Neural cell (in vitro differentiated cells): ENCODE results near the gene MEP1B. TPM values are rescaled to one million over a fixed set of nuclear protein-coding genes. Genes with fewer than 3 reads are reported as not detected.

Source experiments
- H2AFZ ChIP-seq: fragments of 200-600, 300-800 bp; sonication (generic), shearing (Covaris generic); 2 replicates; pipeline ENCODE4 v1.6.0; 2014; ENCODE audit warnings: low read depth, mild to moderate bottlenecking, antibody characterized with exemption, low read length, moderate library complexity
- H3F3A ChIP-seq: fragments of 200-600 bp; shearing (Covaris generic); 2 replicates; pipeline ENCODE4 v1.6.1; 2016; ENCODE audit warnings: mild to moderate bottlenecking, moderate library complexity, mixed read lengths, antibody characterized with exemption, low read length; ENCODE audit not compliant: insufficient read depth, poor library complexity, severe bottlenecking
- H3K27ac ChIP-seq: fragments of 200-600, 300-800 bp; sonication (generic), shearing (Covaris generic); 2 replicates; pipeline ENCODE4 v1.5.1; 2014; ENCODE audit warnings: mild to moderate bottlenecking, low read length, moderate library complexity
- H3K27me3 ChIP-seq: fragments of 300-800, 200-600 bp; sonication (generic), shearing (Covaris generic); 2 replicates; pipeline ENCODE4 v1.6.0; 2014; ENCODE audit warnings: mild to moderate bottlenecking, low read depth, low read length, moderate library complexity; ENCODE audit not compliant: insufficient read depth
- H3K36me3 ChIP-seq: fragments of 300-800, 200-600 bp; sonication (generic), shearing (Covaris generic); 2 replicates; pipeline ENCODE4 v1.5.1; 2014; ENCODE audit warnings: mild to moderate bottlenecking, antibody characterized with exemption, low read length, moderate library complexity; ENCODE audit not compliant: insufficient read depth
- H3K4me2 ChIP-seq: fragments of 300-800, 200-600 bp; sonication (generic), shearing (Covaris generic); 2 replicates; pipeline ENCODE4 v1.6.0; 2014; ENCODE audit warnings: mild to moderate bottlenecking, low read length
- H3K4me3 ChIP-seq: fragments of 300-800, 200-600 bp; sonication (generic), shearing (Covaris generic); 2 replicates; pipeline ENCODE4 v1.5.1; 2014; ENCODE audit warnings: mild to moderate bottlenecking, low read length, moderate library complexity
- H3K79me2 ChIP-seq: fragments of 200-600 bp; shearing (Covaris generic); replicated peaks from 2 replicates; pipeline ENCODE4 v1.6.0; 2014; ENCODE audit warnings: mild to moderate bottlenecking, low read length, moderate library complexity; ENCODE audit not compliant: insufficient read depth
- H3K9ac ChIP-seq: fragments of 300-800, 200-600 bp; sonication (generic), shearing (Covaris generic); 2 replicates; pipeline ENCODE4 v1.6.1; 2016; ENCODE audit warnings: mild to moderate bottlenecking, low read length, mixed read lengths
- H3K9me2 ChIP-seq: fragments of 200-600 bp; shearing (Covaris generic); 2 replicates; pipeline ENCODE4 v1.6.1; 2016; ENCODE audit warnings: mild to moderate bottlenecking, low read length, mixed read lengths; ENCODE audit not compliant: insufficient read depth
- H3K9me3 ChIP-seq: fragments of 200-600, 300-800 bp; sonication (generic), shearing (Covaris generic); 2 replicates; pipeline ENCODE4 v1.6.1; 2016; ENCODE audit warnings: mild to moderate bottlenecking, mixed run types, low read length, moderate library complexity, mixed read lengths
- H4K20me1 ChIP-seq: fragments of 200-600 bp; shearing (Covaris generic); 2 replicates; pipeline ENCODE4 v1.6.1; 2016; ENCODE audit warnings: mild to moderate bottlenecking, mixed run types; ENCODE audit not compliant: insufficient read depth
- EP300 ChIP-seq: fragments of 450-650 bp; conservative IDR thresholded peaks from 2 replicates; pipeline ENCODE4 v1.6.1; 2014; ENCODE audit warnings: antibody characterized with exemption, mild to moderate bottlenecking, moderate library complexity; ENCODE audit not compliant: poor library complexity, severe bottlenecking
- EZH2 ChIP-seq: fragments of 200-600, 300-800 bp; shearing (Covaris generic), sonication (generic); IDR thresholded peaks from 2 replicates; pipeline ENCODE4 v1.6.1; 2014; ENCODE audit warnings: antibody characterized with exemption, low read length, borderline replicate concordance, mild to moderate bottlenecking; ENCODE audit not compliant: insufficient read depth, poor library complexity, severe bottlenecking
- MXI1 ChIP-seq: fragments of 450-650 bp; conservative IDR thresholded peaks from 2 replicates; pipeline ENCODE4 v1.6.1; 2014; ENCODE audit warnings: antibody characterized with exemption, mild to moderate bottlenecking; ENCODE audit not compliant: poor library complexity, severe bottlenecking
- POLR2AphosphoS5 ChIP-seq: IDR thresholded peaks from 2 replicates; pipeline ENCODE4 v1.6.1; 2012
- RAD21 ChIP-seq: fragments of 450-650 bp; conservative IDR thresholded peaks from 2 replicates; pipeline ENCODE4 v1.6.1; 2014; ENCODE audit warnings: antibody characterized with exemption, mild to moderate bottlenecking, moderate library complexity
- SMC3 ChIP-seq: fragments of 450-650 bp; conservative IDR thresholded peaks from 2 replicates; pipeline ENCODE4 v1.6.1; 2014; ENCODE audit warnings: antibody characterized with exemption, mild to moderate bottlenecking, moderate library complexity; ENCODE audit not compliant: poor library complexity
- TAF1 ChIP-seq: IDR thresholded peaks from 2 replicates; pipeline ENCODE4 v1.6.1; 2012; ENCODE audit warnings: low read depth
- polyA plus RNA-seq: library from polyadenylated mRNA; depleted of rRNA; stranded (reverse); fragments of >200 nt; gene quantifications from 2 replicates; pipeline ENCODE4 v1.2.3, GENCODE V29; 2014
- TF ChIP-seq, protein P1 (sequence below): IDR thresholded peaks from 2 replicates; pipeline ENCODE4 v1.6.1; 2012; ENCODE audit warnings: borderline replicate concordance
- TF ChIP-seq, protein P2 (sequence below): fragments of 450-650 bp; IDR thresholded peaks from 2 replicates; pipeline ENCODE4 v1.5.1; 2014; ENCODE audit warnings: antibody characterized with exemption, mild to moderate bottlenecking, moderate library complexity; ENCODE audit not compliant: poor library complexity, severe bottlenecking

The MEP1B gene
- polyA plus RNA-seq, 1 donor from 2014 or later, result not detected

DNA sequence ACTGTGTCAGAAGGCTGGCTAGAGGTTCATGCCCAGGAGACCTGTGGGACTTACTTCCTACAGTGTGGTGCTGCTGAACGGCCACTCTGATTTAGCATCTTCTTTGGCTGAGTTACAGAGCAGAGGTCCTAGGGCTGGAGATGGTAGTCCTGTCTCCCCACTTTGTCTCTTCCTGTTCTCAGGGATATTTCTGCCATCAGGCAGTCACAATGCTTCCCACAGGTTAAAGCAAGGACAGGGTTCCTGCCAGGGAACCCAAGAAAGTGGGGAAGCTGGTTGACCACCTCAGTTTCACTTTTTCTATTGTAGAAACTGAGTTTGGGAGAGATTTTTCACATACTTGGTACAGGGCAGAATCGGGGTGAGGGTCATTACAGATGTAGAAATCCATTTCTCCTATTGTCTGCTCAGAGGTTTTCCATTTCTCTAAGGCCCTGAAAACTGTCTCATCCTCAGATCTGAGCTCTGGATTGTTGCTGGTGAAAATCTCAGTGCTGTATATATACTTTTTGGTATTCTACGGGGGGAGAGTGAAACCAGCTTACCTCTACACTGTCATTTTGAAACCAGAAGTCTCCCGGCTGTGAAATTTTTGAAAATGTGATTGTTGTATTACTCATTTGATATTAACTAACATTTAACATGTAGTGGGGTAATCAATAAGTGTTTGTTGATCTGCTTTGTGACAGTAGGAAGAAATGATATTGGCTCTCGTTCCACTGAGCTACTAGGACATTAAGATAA, 37.0 kb upstream of the MEP1B start:
- H4K20me1 ChIP-seq, result no peaks in the 10 kb centered on the region
- H3K9me3 ChIP-seq, result no peaks in the 10 kb centered on the region
- H3K4me2 ChIP-seq, result no peak overlapping the region
- no peaks in the 10 kb centered on the region for H3K9me2 ChIP-seq
- no peak overlapping the region for H2AFZ ChIP-seq
- no peak for TF ChIP-seq EP300
- TF ChIP-seq, protein P1, sequence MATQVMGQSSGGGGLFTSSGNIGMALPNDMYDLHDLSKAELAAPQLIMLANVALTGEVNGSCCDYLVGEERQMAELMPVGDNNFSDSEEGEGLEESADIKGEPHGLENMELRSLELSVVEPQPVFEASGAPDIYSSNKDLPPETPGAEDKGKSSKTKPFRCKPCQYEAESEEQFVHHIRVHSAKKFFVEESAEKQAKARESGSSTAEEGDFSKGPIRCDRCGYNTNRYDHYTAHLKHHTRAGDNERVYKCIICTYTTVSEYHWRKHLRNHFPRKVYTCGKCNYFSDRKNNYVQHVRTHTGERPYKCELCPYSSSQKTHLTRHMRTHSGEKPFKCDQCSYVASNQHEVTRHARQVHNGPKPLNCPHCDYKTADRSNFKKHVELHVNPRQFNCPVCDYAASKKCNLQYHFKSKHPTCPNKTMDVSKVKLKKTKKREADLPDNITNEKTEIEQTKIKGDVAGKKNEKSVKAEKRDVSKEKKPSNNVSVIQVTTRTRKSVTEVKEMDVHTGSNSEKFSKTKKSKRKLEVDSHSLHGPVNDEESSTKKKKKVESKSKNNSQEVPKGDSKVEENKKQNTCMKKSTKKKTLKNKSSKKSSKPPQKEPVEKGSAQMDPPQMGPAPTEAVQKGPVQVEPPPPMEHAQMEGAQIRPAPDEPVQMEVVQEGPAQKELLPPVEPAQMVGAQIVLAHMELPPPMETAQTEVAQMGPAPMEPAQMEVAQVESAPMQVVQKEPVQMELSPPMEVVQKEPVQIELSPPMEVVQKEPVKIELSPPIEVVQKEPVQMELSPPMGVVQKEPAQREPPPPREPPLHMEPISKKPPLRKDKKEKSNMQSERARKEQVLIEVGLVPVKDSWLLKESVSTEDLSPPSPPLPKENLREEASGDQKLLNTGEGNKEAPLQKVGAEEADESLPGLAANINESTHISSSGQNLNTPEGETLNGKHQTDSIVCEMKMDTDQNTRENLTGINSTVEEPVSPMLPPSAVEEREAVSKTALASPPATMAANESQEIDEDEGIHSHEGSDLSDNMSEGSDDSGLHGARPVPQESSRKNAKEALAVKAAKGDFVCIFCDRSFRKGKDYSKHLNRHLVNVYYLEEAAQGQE, result no peak
- TF ChIP-seq RAD21, result no peak
- TF ChIP-seq, protein P2, sequence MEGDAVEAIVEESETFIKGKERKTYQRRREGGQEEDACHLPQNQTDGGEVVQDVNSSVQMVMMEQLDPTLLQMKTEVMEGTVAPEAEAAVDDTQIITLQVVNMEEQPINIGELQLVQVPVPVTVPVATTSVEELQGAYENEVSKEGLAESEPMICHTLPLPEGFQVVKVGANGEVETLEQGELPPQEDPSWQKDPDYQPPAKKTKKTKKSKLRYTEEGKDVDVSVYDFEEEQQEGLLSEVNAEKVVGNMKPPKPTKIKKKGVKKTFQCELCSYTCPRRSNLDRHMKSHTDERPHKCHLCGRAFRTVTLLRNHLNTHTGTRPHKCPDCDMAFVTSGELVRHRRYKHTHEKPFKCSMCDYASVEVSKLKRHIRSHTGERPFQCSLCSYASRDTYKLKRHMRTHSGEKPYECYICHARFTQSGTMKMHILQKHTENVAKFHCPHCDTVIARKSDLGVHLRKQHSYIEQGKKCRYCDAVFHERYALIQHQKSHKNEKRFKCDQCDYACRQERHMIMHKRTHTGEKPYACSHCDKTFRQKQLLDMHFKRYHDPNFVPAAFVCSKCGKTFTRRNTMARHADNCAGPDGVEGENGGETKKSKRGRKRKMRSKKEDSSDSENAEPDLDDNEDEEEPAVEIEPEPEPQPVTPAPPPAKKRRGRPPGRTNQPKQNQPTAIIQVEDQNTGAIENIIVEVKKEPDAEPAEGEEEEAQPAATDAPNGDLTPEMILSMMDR, result no peak
- no peak for TF ChIP-seq TAF1
- no peak for TF ChIP-seq POLR2AphosphoS5
- TF ChIP-seq EZH2, result no peak
- H3K36me3 ChIP-seq, result no peaks in the 10 kb centered on the region
- H3K27me3 ChIP-seq, result no peaks in the 10 kb centered on the region
- H3K9ac ChIP-seq, result no peak overlapping the region
- no peak overlapping the region for H3K4me3 ChIP-seq
- no peak overlapping the region for H3K27ac ChIP-seq
- H3K79me2 ChIP-seq, result no peaks in the 10 kb centered on the region
- no peaks in the 10 kb centered on the region for H3F3A ChIP-seq

DNA sequence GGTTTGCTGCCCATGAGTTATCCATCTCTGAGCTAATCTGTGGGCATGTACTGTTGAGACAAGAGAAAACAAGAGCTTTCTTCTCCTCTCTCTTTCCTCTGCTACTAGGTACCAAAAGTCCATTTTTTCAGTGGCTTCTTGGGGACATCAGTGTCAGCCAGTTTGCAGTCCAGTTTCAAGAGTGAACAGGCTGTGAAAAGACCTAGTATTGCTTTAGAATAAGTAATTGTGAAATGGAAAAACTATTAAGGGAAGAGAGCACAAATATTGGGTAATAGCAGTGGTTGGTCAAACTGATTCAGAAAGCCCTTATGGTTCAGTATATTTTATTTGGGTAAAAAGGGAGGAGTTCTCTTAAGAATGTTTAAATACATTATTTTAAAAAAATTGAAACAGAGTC, 33.0 kb upstream of the MEP1B start:
- Histone ChIP-seq H3F3A (no peaks in the 10 kb centered on the region), H2AFZ (no peak overlapping the region)

DNA sequence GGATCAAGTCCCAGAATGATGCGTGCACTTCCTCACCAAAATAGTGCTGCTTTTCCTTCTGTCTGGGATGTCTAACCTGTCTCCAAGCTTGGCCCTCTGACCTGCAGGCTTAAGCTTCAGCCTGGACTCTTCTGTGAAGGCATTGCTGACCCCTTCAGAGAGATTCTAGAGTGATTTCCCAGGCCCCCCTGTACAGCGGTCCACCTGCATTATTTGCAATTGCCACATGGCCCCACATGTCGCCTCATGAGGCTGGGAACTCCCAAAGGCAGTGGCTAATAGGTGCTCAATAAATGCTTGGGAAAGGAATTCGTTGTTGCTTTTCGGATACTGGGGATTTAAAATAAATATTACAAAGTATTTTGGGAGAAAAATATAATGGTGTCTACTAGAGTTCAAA, 32.3 kb upstream of the MEP1B start:
- no peak overlapping the region for H3K4me2 ChIP-seq

More for the DNA sequence above, 33.0 kb upstream of the MEP1B start:
- H3K27ac ChIP-seq, result no peak overlapping the region
- no peaks in the 10 kb centered on the region for H3K27me3 ChIP-seq
- no peaks in the 10 kb centered on the region for H3K9me3 ChIP-seq
- H4K20me1 ChIP-seq, result no peaks in the 10 kb centered on the region
- H3K79me2 ChIP-seq, result no peaks in the 10 kb centered on the region
- H3K9ac ChIP-seq, result no peak overlapping the region
- H3K9me2 ChIP-seq, result no peaks in the 10 kb centered on the region
- TF ChIP-seq RAD21, result no peak
- TF ChIP-seq MXI1, result no peak
- no peak overlapping the region for H3K4me3 ChIP-seq
- H3K4me2 ChIP-seq, result no peak overlapping the region
- no peaks in the 10 kb centered on the region for H3K36me3 ChIP-seq

More for the DNA sequence above, 32.3 kb upstream of the MEP1B start:
- Histone ChIP-seq H3K9me3 (no peaks in the 10 kb centered on the region), H3K27me3 (no peaks in the 10 kb centered on the region), H3K79me2 (no peaks in the 10 kb centered on the region), H3K27ac (no peak overlapping the region), H3K36me3 (no peaks in the 10 kb centered on the region), H3F3A (no peaks in the 10 kb centered on the region), H2AFZ (no peak overlapping the region), H3K4me3 (no peak overlapping the region), H3K9ac (no peak overlapping the region), H3K9me2 (no peaks in the 10 kb centered on the region), H4K20me1 (no peaks in the 10 kb centered on the region)
- no peak for TF ChIP-seq EP300
- TF ChIP-seq, protein P1, result no peak
- TF ChIP-seq EZH2, result no peak
- no peak for TF ChIP-seq SMC3
- TF ChIP-seq TAF1, result no peak
- no peak for TF ChIP-seq RAD21
- TF ChIP-seq, protein P2, result no peak
- no peak for TF ChIP-seq MXI1
- no peak for TF ChIP-seq POLR2AphosphoS5
